K562 (cell line): ENCODE data around the gene ARID3A. TPM values are rescaled to one million over a fixed set of nuclear protein-coding genes. Genes with fewer than 3 reads are reported as not detected.

Source experiments
- ATF1 ChIP-seq, 2 experiments: fragments of 450-650 bp in 1 of 2; IDR thresholded peaks; 2 replicates each; pipeline ENCODE4 v1.6.1; 2016; ENCODE audit warnings: missing compliant biosample characterization in 1 of 2, missing genetic modification characterization in 1 of 2
- BHLHE40 ChIP-seq: IDR thresholded peaks from 2 replicates; pipeline ENCODE4 v1.6.1; 2011; ENCODE audit warnings: low read length, improper control_type of control experiment
- CTCF ChIP-seq, 3 experiments: IDR thresholded peaks in 2 of 3; conservative IDR thresholded peaks in 1 of 3; 2 replicates each; pipeline ENCODE4 v1.5.1; 2011 to 2012; ENCODE audit warnings: low read length in 3 of 3, mild to moderate bottlenecking in 3 of 3, control low read depth in 2 of 3, improper control_type of control experiment in 1 of 3, inconsistent platforms in 1 of 3, low read depth in 1 of 3, mixed read lengths in 1 of 3, moderate library complexity in 1 of 3; ENCODE audit not compliant: insufficient read depth in 2 of 3
- GTF2F1 ChIP-seq: IDR thresholded peaks from 2 replicates; pipeline ENCODE4 v1.6.1; 2011; ENCODE audit warnings: low read depth, low read length, improper control_type of control experiment
- MAX ChIP-seq: sonication (generic); formaldehyde crosslinking; IDR thresholded peaks from 2 replicates; pipeline ENCODE4 v1.9.0; 2022; ENCODE audit warnings: mild to moderate bottlenecking, missing genetic modification reagents
- MGA ChIP-seq: fragments of 450-650 bp; IDR thresholded peaks from 2 replicates; pipeline ENCODE4 v1.6.1; 2016; ENCODE audit warnings: mild to moderate bottlenecking, moderate library complexity
- MNT ChIP-seq, 2 experiments: fragments of 450-650 bp; conservative IDR thresholded peaks; 2 replicates each; pipeline ENCODE4 v1.6.1; 2017; ENCODE audit warnings: mild to moderate bottlenecking in 2 of 2, moderate library complexity in 2 of 2
- NFRKB ChIP-seq: fragments of 450-650 bp; IDR thresholded peaks from 2 replicates; pipeline ENCODE4 v1.6.1; 2016; ENCODE audit warnings: low read depth
- PTBP1 ChIP-seq: fragments of 200-400 bp; formaldehyde crosslinking; IDR thresholded peaks from 2 replicates; pipeline ENCODE4 v1.6.1; 2017; ENCODE audit warnings: low read depth, low read length
- SOX6 ChIP-seq: fragments of 450-650 bp; IDR thresholded peaks from 2 replicates; pipeline ENCODE4 v1.6.1; 2014; ENCODE audit warnings: mild to moderate bottlenecking
- ZFPM2 ChIP-seq: fragments of 250-450 bp; sonication (Bioruptor Pico); IDR thresholded peaks from 2 replicates; pipeline ENCODE4 v1.5.1; 2022; ENCODE audit warnings: mild to moderate bottlenecking
- ZNF583 ChIP-seq: fragments of 250-450 bp; sonication (Bioruptor Pico); IDR thresholded peaks from 2 replicates; pipeline ENCODE4 v1.4.0; 2020
- polyA plus RNA-seq, 8 experiments: library from polyadenylated mRNA; depleted of rRNA in 4 of 8; stranded (reverse) in 5 of 8; unstranded in 3 of 8; fragments of >200 nt; fragmentation: Nextera tagmentation in 2 of 8; fragmentation: Illumina TruSeq in 1 of 8; extraction: Ambion mirVana in 2 of 8; extraction: Trizol in 1 of 8; gene quantifications; 2 replicates each; pipeline versions ENCODE4 v1.2.1 to v1.2.3, GENCODE V29; 2011 to 2014; ENCODE audit warnings: inconsistent platforms in 1 of 8, missing spikeins in 1 of 8
- total RNA-seq, 7 experiments: library from RNA; depleted of rRNA in 6 of 7; stranded (reverse); fragments of >200 nt in 6 of 7; fragmentation: Illumina TruSeq in 2 of 7; extraction: Trizol in 2 of 7; gene quantifications; 2 replicates each; pipeline versions ENCODE4 v1.2.1 to v1.2.3, GENCODE V29; 2011 to 2021; ENCODE audit warnings: low replicate concordance in 1 of 7

Gene ARID3A
- total and polyA plus RNA-seq, 9 of the 15 experiments (the other 6 are each of a cell fraction or from before 2014, with no cell fraction given) = 1.4 to 118 (median 31.2) TPM

GRCh38 chr19:925087-925525 lies 729 bp upstream of the ARID3A start (continued):
- TF ChIP-seq MGA = peak; percentile 94
- TF ChIP-seq SOX6 = no peak
- no peak; the same call in 1 of the 2 replicates for TF ChIP-seq NFRKB
- TF ChIP-seq ZNF583 (CRISPR knock-in tag) = peak; percentile 72; the same call in 1 of the 2 replicates
- peak; percentile 95 for TF ChIP-seq MAX (CRISPR knock-in tag)
- TF ChIP-seq PTBP1 = peak; percentile 94
- TF ChIP-seq ZFPM2 (CRISPR knock-in tag) = no peak
- no peak for TF ChIP-seq ATF1 (CRISPR knock-in tag; IDR thresholded peaks at IDR 0.05)
- TF ChIP-seq ATF1 (tag; IDR thresholded peaks at IDR 0.05) = peak; percentile 81
- 0 out of 2 replicates have a peak, but pooled peaks have one; percentile 32 for TF ChIP-seq BHLHE40
- no peak for TF ChIP-seq CTCF (IDR thresholded peaks at IDR 0.05 in 2 of 3, conservative IDR thresholded peaks at IDR 0.05 in 1 of 3; ENCODE audit: insufficient read depth in 2 of 3, low read depth in 1 of 3, low read length in 3 of 3)
- TF ChIP-seq GTF2F1 = no peak
- peak; percentile 88 to 91 for TF ChIP-seq MNT (conservative IDR thresholded peaks at IDR 0.05)
